Measurements from ENCODE around the gene EMILIN3.
"Not testable (repeated sequence)": the region's sequence is repeated elsewhere in the genome, so short reads cannot be mapped to it uniquely, and the experiment has no call there.

The EMILIN3 gene

GRCh38 chr20:41329435-41330342 is 36.9 kb downstream of the EMILIN3 start:
- H3K27me3 ChIP-seq: no peaks in the 10 kb centered on the region
- no peaks in the 10 kb centered on the region for H3K9me3 ChIP-seq
- peaks cover 12% of the 10 kb centered on the region for H3K4me1 ChIP-seq
- no peak overlapping the region; the same call in 1 of the 2 replicates for H3K9ac ChIP-seq
- H4K20me1 ChIP-seq: no peaks in the 10 kb centered on the region
- H3K4me2 ChIP-seq: peak overlapping the region; percentile 33
- H3K36me3 ChIP-seq: no peaks in the 10 kb centered on the region
- no peak for TF ChIP-seq Cebpa-rat (IDR thresholded peaks at IDR 0.05)
- H3K4me3 ChIP-seq: no peak overlapping the region
- H3K27ac ChIP-seq: no peak overlapping the region

GRCh38 chr20:41327178-41327577 is 39.4 kb downstream of the EMILIN3 start:
- Histone ChIP-seq H3K4me2 (no peak overlapping the region), H4K20me1 (no peaks in the 10 kb centered on the region), H3K27me3 (no peaks in the 10 kb centered on the region), H3K4me1 (peaks cover 12% of the 10 kb centered on the region), H3K27ac (no peak overlapping the region), H3K4me3 (no peak overlapping the region), H3K9ac (no peak overlapping the region), H3K36me3 (no peaks in the 10 kb centered on the region), H3K9me3 (no peaks in the 10 kb centered on the region)
- no peak for TF ChIP-seq Cebpa-rat (IDR thresholded peaks at IDR 0.05)

- H3K27ac ChIP-seq: no peak overlapping the region
- H3K9ac ChIP-seq: no peak overlapping the region
- no peak for TF ChIP-seq Cebpa-rat (IDR thresholded peaks at IDR 0.05)
- no peaks in the 10 kb centered on the region for H3K36me3 ChIP-seq
- H3K4me3 ChIP-seq: no peak overlapping the region
- no peaks in the 10 kb centered on the region for H3K9me3 ChIP-seq
- no peak overlapping the region for H3K4me2 ChIP-seq
- H3K27me3 ChIP-seq: no peaks in the 10 kb centered on the region
- H3K4me1 ChIP-seq: peaks cover 24% of the 10 kb centered on the region
- no peaks in the 10 kb centered on the region for H4K20me1 ChIP-seq
Observed at GRCh38 chr20:41320976-41321375, 45.6 kb downstream of the EMILIN3 start.

GRCh38 chr20:41320441-41320840 is 46.2 kb downstream of the EMILIN3 start:
- no peaks in the 10 kb centered on the region for H3K9me3 ChIP-seq
- TF ChIP-seq Cebpa-rat (IDR thresholded peaks at IDR 0.05): no peak
- H3K27ac ChIP-seq: no peak overlapping the region
- no peaks in the 10 kb centered on the region for H4K20me1 ChIP-seq
- H3K9ac ChIP-seq: no peak overlapping the region
- H3K36me3 ChIP-seq: no peaks in the 10 kb centered on the region
- H3K4me1 ChIP-seq: peaks cover 29% of the 10 kb centered on the region
- H3K4me3 ChIP-seq: no peak overlapping the region
- H3K27me3 ChIP-seq: no peaks in the 10 kb centered on the region
- no peak overlapping the region for H3K4me2 ChIP-seq

- Histone ChIP-seq H3K27ac (peak overlapping the region; percentile 59; the same call in 1 of the 2 replicates), H3K4me1 (peaks cover 30% of the 10 kb centered on the region), H3K4me3 (peak overlapping the region; percentile 95; the same call in 1 of the 2 replicates), H3K9me3 (no peaks in the 10 kb centered on the region), H3K36me3 (no peaks in the 10 kb centered on the region), H3K4me2 (peak overlapping the region; percentile 98), H3K27me3 (no peaks in the 10 kb centered on the region), H4K20me1 (no peaks in the 10 kb centered on the region), H3K9ac (no peak overlapping the region)
- no peak for TF ChIP-seq Cebpa-rat (IDR thresholded peaks at IDR 0.05)
Observed at GRCh38 chr20:41318271-41318649, 48.4 kb downstream of the EMILIN3 start.

- Histone ChIP-seq H3K27ac (peak within 1 kb of the TSS; percentile 99), H3K36me3 (peaks cover 2% of the 10 kb centered on the region; the same call in 1 of the 2 replicates), H3K9ac (peak within 1 kb of the TSS; percentile 95), H3K9me3 (no peaks in the 10 kb centered on the region), H4K20me1 (no peaks in the 10 kb centered on the region), H3K27me3 (no peaks in the 10 kb centered on the region), H3K4me2 (peak within 1 kb of the TSS; percentile 98), H3K4me1 (peaks cover 30% of the 10 kb centered on the region), H3K4me3 (peak within 1 kb of the TSS; percentile 95)
- no peak for TF ChIP-seq Cebpa-rat (IDR thresholded peaks at IDR 0.05)
Observed at GRCh38 chr20:41317546-41318270, 48.9 kb downstream of the EMILIN3 start, which contains the start of gene ZHX3. ZHX3 (minus strand) TSS chr20:41317731; CDS start chr20:41204916, 112,815 bp downstream.

GRCh38 chr20:41316602-41317545 is 49.7 kb downstream of the EMILIN3 start:
- H3K9me3 ChIP-seq: peaks cover 7% of the 10 kb centered on the region
- peaks cover 11% of the 10 kb centered on the region; the same call in 1 of the 2 replicates for H3K36me3 ChIP-seq
- peak overlapping the region; percentile 95 for H3K4me3 ChIP-seq
- peak overlapping the region; percentile 98 for H3K4me2 ChIP-seq
- peaks cover 30% of the 10 kb centered on the region for H3K4me1 ChIP-seq
- peak overlapping the region; percentile 95 for H3K9ac ChIP-seq
- H4K20me1 ChIP-seq: no peaks in the 10 kb centered on the region
- TF ChIP-seq Cebpa-rat (IDR thresholded peaks at IDR 0.05): no peak
- no peaks in the 10 kb centered on the region for H3K27me3 ChIP-seq
- H3K27ac ChIP-seq: peak overlapping the region; percentile 99

- Histone ChIP-seq H3K9me3 (peaks cover 8% of the 10 kb centered on the region), H3K4me3 (peak overlapping the region; percentile 95; the same call in 1 of the 2 replicates), H3K4me1 (peaks cover 28% of the 10 kb centered on the region), H3K9ac (peak overlapping the region; percentile 95; the same call in 1 of the 2 replicates), H3K36me3 (peaks cover 11% of the 10 kb centered on the region; the same call in 1 of the 2 replicates), H3K27ac (no peak overlapping the region), H3K27me3 (no peaks in the 10 kb centered on the region), H4K20me1 (no peaks in the 10 kb centered on the region), H3K4me2 (peak overlapping the region; percentile 98)
- no peak for TF ChIP-seq Cebpa-rat (IDR thresholded peaks at IDR 0.05)
Observed at GRCh38 chr20:41316051-41316450, 50.6 kb downstream of the EMILIN3 start.

GRCh38 chr20:41314386-41314785 is 52.2 kb downstream of the EMILIN3 start:
- H3K27me3 ChIP-seq: no peaks in the 10 kb centered on the region
- H3K27ac ChIP-seq: no peak overlapping the region
- H4K20me1 ChIP-seq: no peaks in the 10 kb centered on the region
- peaks cover 11% of the 10 kb centered on the region; the same call in 1 of the 2 replicates for H3K36me3 ChIP-seq
- peaks cover 23% of the 10 kb centered on the region for H3K4me1 ChIP-seq
- peaks cover 8% of the 10 kb centered on the region for H3K9me3 ChIP-seq
- no peak overlapping the region for H3K4me2 ChIP-seq
- H3K9ac ChIP-seq: no peak overlapping the region
- no peak for TF ChIP-seq Cebpa-rat (IDR thresholded peaks at IDR 0.05)
- H3K4me3 ChIP-seq: no peak overlapping the region

- H3K9me3 ChIP-seq, H3K4me2 ChIP-seq, H3K4me3 ChIP-seq, H3K9ac ChIP-seq, H3K27ac ChIP-seq, H4K20me1 ChIP-seq, H3K27me3 ChIP-seq: not testable (repeated sequence)
- peaks cover 17% of the 10 kb centered on the region for H3K4me1 ChIP-seq
- peaks cover 11% of the 10 kb centered on the region; the same call in 1 of the 2 replicates for H3K36me3 ChIP-seq
Observed at GRCh38 chr20:41312009-41312408, 54.6 kb downstream of the EMILIN3 start.
